GM23248 (cell line): ENCODE results near the gene OLIG2. TPM values are rescaled to one million over a fixed set of nuclear protein-coding genes. Genes with fewer than 3 reads are reported as not detected.

Source experiments
- DNase-seq: peaks from one replicate; pipeline ENCODE4 v3.0.0-alpha.2; 2015
- H2AFZ ChIP-seq: fragments of 200-600 bp; sonication (generic); 2 replicates; pipeline ENCODE4 v1.6.1; 2016; ENCODE audit warnings: antibody characterized with exemption
- H3F3A ChIP-seq: fragments of 200-600 bp; sonication (generic); 2 replicates; pipeline ENCODE4 v1.6.1; 2016; ENCODE audit warnings: mild to moderate bottlenecking, antibody characterized with exemption, mixed run types; ENCODE audit not compliant: insufficient read depth
- H3K27ac ChIP-seq: fragments of 200-600 bp; sonication (generic); 2 replicates; pipeline ENCODE4 v1.5.1; 2016; ENCODE audit warnings: mild to moderate bottlenecking
- H3K27me3 ChIP-seq: fragments of 200-600 bp; sonication (generic); replicated peaks from 2 replicates; pipeline ENCODE4 v1.6.1; 2016; ENCODE audit warnings: mild to moderate bottlenecking; ENCODE audit not compliant: insufficient read depth
- H3K36me3 ChIP-seq: fragments of 200-600 bp; sonication (generic); 2 replicates; pipeline ENCODE4 v1.6.1; 2016; ENCODE audit warnings: low read depth, mild to moderate bottlenecking
- H3K4me1 ChIP-seq: fragments of 200-600 bp; sonication (generic); 2 replicates; pipeline ENCODE4 v1.6.1; 2016; ENCODE audit warnings: mild to moderate bottlenecking; ENCODE audit not compliant: insufficient read depth
- H3K4me2 ChIP-seq: fragments of 200-600 bp; sonication (generic); one replicate; pipeline ENCODE4 v1.6.1; 2016; ENCODE audit warnings: mild to moderate bottlenecking; ENCODE audit not compliant: unreplicated experiment
- H3K4me3 ChIP-seq: fragments of 200-600 bp; sonication (generic); 2 replicates; pipeline ENCODE4 v1.5.1; 2016; ENCODE audit warnings: mild to moderate bottlenecking
- H3K79me2 ChIP-seq: fragments of 200-600 bp; sonication (generic); 2 replicates; pipeline ENCODE4 v1.6.1; 2016; ENCODE audit warnings: mild to moderate bottlenecking; ENCODE audit not compliant: insufficient read depth
- H3K9ac ChIP-seq: fragments of 200-600 bp; sonication (generic); 2 replicates; pipeline ENCODE4 v1.6.1; 2016; ENCODE audit warnings: mild to moderate bottlenecking
- H3K9me2 ChIP-seq: fragments of 200-600 bp; sonication (generic); 2 replicates; pipeline ENCODE4 v1.6.1; 2016; ENCODE audit warnings: mixed run types, mild to moderate bottlenecking, moderate library complexity; ENCODE audit not compliant: insufficient read depth
- H3K9me3 ChIP-seq: fragments of 200-600 bp; sonication (generic); one replicate; pipeline ENCODE4 v1.6.1; 2017; ENCODE audit warnings: low read depth
- H4K20me1 ChIP-seq: fragments of 200-600 bp; sonication (generic); 2 replicates; pipeline ENCODE4 v1.6.0; 2016; ENCODE audit not compliant: insufficient read depth
- EZH2 ChIP-seq: fragments of 200-600 bp; sonication (generic); IDR thresholded peaks from 2 replicates; pipeline ENCODE4 v1.6.1; 2018; ENCODE audit warnings: antibody characterized with exemption, mild to moderate bottlenecking; ENCODE audit not compliant: insufficient read depth, poor library complexity, severe bottlenecking
- EZH2phosphoT487 ChIP-seq: fragments of 200-600 bp; sonication (generic); IDR thresholded peaks from 2 replicates; pipeline ENCODE4 v1.6.1; 2018; ENCODE audit warnings: antibody characterized with exemption, moderate library complexity, mild to moderate bottlenecking, low read depth; ENCODE audit not compliant: insufficient read depth
- WGBS, 2 experiments: methylation state at CpG; one replicate each; pipeline ENCODE4 v1.1.6; 2015 to 2017; ENCODE audit warnings: low lambda C conversion rate in 2 of 2, low coverage in 1 of 2; ENCODE audit errors: missing lambda C conversion rate in 2 of 2; 5-methylcytosine and 5-hydroxymethylcytosine counted together
- in situ Hi-C: fragments of 300-500 bp; cut with MboI; formaldehyde crosslinking; loops from 2 replicates; pipeline ENCODE4 v1.15.0; 2020
- polyA plus RNA-seq: library from polyadenylated mRNA; unstranded; fragments of >200 nt; fragmentation: Nextera tagmentation; extraction: Ambion mirVana; gene quantifications from 2 replicates; pipeline ENCODE4 v1.2.1, GENCODE V29; 2016
- total RNA-seq: library from RNA; depleted of rRNA; stranded (reverse); fragments of >200 nt; shearing (Covaris generic); gene quantifications from 2 replicates; pipeline ENCODE4 v1.2.3, GENCODE V29; 2014

The OLIG2 gene
- total and polyA plus RNA-seq, 2 experiments from 2014 or later = not detected

DNA sequence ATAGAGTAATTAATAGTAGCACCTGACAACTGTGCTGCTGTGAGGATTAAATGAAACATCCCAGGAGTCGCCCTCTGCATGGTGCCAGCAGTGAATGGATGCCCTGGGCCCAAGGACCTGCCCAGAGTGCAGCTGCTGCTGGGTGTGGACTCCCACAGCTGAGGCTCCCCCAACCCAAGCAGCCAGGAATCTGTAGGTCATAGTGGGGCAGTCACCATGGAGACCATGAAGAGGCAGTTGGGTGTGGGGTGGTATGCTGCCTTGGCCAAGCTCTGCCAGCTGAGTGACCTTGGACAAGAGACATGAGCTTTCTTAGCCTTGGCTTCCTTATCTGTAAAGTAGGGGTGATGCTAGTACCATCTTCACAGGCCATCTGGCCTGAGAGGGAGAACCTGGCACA lies 9.4 kb downstream of the OLIG2 start:
- Histone ChIP-seq H2AFZ (no peak overlapping the region), H3K4me2 (no peak overlapping the region), H3K36me3 (no peaks in the 10 kb centered on the region), H3K9me2 (no peaks in the 10 kb centered on the region), H3K27me3 (peaks cover 49% of the 10 kb centered on the region), H3K27ac (no peak overlapping the region), H4K20me1 (no peaks in the 10 kb centered on the region), H3F3A (no peaks in the 10 kb centered on the region), H3K9me3 (no peaks in the 10 kb centered on the region), H3K4me3 (no peak overlapping the region), H3K79me2 (no peaks in the 10 kb centered on the region), H3K9ac (no peak overlapping the region), H3K4me1 (peaks cover 11% of the 10 kb centered on the region)
- in situ Hi-C loops = no loop called here
- WGBS, 2 experiments = 94 to 100% methylated on average over 1 of the region's 1 CpG
- TF ChIP-seq EZH2phosphoT487 (no peak), EZH2 (no peak)
- no peak for DNase-seq

DNA sequence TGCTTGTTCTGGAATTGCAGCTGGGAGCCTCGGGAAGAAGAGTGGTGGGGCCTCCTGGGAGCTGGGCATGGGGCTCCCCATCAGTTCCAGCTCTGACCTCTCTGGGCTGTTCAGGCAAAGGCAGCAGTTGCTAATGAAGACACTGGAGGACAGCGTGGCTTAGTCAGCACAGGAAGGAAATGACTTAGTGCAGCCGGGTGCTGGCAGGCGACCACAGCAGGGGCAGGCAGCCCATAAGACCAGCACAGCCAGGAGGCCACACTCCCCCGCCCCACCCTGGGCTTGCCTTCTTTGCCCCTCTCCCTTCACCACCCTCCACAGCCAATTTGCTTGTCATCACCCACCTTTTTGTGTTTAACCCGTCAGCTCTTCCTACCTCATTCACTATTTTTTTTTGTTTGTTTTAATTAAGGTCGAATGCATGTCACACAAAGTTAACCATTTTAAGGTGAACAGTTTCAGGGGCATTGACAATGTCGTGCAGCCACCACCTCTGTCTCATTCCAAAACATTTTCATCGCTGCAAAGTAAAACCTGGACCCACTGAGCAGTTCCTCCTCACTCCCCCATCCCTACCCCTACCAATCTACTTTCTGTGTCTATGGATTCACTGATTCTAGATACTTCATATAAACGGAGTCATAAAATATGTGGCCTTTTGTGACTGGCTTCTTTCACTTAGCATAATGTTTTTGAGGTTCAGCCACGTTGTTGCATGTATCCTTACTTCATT lies 10.9 kb downstream of the OLIG2 start:
- Histone ChIP-seq H3K4me3 (no peak overlapping the region), H4K20me1 (no peaks in the 10 kb centered on the region), H3K4me2 (peak overlapping the region; percentile 41), H3K79me2 (no peaks in the 10 kb centered on the region), H3F3A (no peaks in the 10 kb centered on the region), H3K36me3 (no peaks in the 10 kb centered on the region), H3K4me1 (peaks cover 11% of the 10 kb centered on the region), H3K9me2 (no peaks in the 10 kb centered on the region), H3K27me3 (peaks cover 35% of the 10 kb centered on the region), H2AFZ (no peak overlapping the region), H3K9ac (no peak overlapping the region), H3K9me3 (no peaks in the 10 kb centered on the region), H3K27ac (no peak overlapping the region)
- DNase-seq = peak; percentile 82
- in situ Hi-C loops = no loop called here
- TF ChIP-seq EZH2phosphoT487 = no peak
- TF ChIP-seq EZH2 = no peak
- WGBS, 2 experiments = 21 to 22% methylated on average over 11 of the region's 11 CpGs

DNA sequence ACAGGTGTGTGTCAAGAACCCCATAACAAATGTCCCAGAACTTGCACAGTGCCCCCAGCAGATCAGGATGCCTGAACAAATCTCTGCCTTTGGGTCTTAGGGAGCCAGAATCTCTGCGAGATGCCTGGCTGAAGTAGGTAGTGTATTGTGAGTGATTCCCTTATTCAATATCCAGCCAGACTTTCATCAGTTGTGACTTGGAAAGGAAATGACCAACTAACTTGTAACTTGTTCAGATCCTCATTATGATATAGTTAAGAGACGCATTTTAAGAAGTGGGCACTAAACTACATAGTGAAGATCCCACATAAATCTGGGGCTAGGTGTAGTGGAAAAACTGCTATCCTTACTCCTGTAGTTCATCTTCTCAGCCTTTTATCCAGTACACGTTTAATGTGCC lies 11.8 kb downstream of the OLIG2 start:
- H3K4me3 ChIP-seq = no peak overlapping the region
- no peaks in the 10 kb centered on the region for H3K9me2 ChIP-seq
- no peaks in the 10 kb centered on the region for H3K9me3 ChIP-seq
- H3K4me2 ChIP-seq = no peak overlapping the region
- no peak for TF ChIP-seq EZH2
- no peak for TF ChIP-seq EZH2phosphoT487
- in situ Hi-C loops = no loop called here
- no peaks in the 10 kb centered on the region for H3K36me3 ChIP-seq
- H3K27ac ChIP-seq = no peak overlapping the region
- peaks cover 26% of the 10 kb centered on the region for H3K27me3 ChIP-seq
- 81 to 82% methylated on average over 3 of the region's 3 CpGs for whole genome bisulfite sequencing, 2 experiments
- no peaks in the 10 kb centered on the region for H4K20me1 ChIP-seq
- H3F3A ChIP-seq = peaks cover 5% of the 10 kb centered on the region; the same call in 1 of the 2 replicates
- H3K79me2 ChIP-seq = no peaks in the 10 kb centered on the region
- DNase-seq = no peak
- H3K4me1 ChIP-seq = peaks cover 16% of the 10 kb centered on the region
- H3K9ac ChIP-seq = no peak overlapping the region
- no peak overlapping the region for H2AFZ ChIP-seq

DNA sequence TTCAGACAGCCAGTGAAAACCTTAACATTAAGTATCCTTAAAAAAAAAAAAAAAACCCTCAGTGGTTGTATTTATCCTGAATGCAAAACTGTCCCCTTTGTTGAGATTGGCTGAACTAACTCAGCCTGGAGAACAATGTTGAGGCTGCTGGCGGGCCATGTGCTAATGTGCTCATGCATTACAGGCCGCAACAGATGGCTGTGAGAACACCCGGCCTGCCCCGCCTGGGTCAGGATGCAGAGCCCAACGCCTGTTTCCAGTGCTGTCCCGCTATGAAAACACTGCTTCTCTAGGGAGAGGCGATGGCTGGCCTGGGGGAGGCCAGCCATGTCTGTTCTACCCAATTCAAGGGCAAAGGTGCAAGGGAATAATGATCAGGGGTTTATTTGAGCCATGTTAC lies 13.8 kb downstream of the OLIG2 start:
- no peak for DNase-seq
- no peak overlapping the region for H3K9ac ChIP-seq
- no peak overlapping the region for H3K4me2 ChIP-seq
- TF ChIP-seq EZH2 (no peak), EZH2phosphoT487 (no peak)
- no peak overlapping the region for H2AFZ ChIP-seq
- H3K36me3 ChIP-seq = no peaks in the 10 kb centered on the region
- WGBS, 2 experiments = 87 to 89% methylated on average over 7 of the region's 7 CpGs
- no peaks in the 10 kb centered on the region for H4K20me1 ChIP-seq
- H3K9me3 ChIP-seq = no peaks in the 10 kb centered on the region
- in situ Hi-C loops = no loop called here
- no peak overlapping the region for H3K4me3 ChIP-seq
- H3K79me2 ChIP-seq = no peaks in the 10 kb centered on the region
- peaks cover 16% of the 10 kb centered on the region for H3F3A ChIP-seq
- H3K9me2 ChIP-seq = no peaks in the 10 kb centered on the region; the same call in 1 of the 2 replicates
- peaks cover 6% of the 10 kb centered on the region for H3K27me3 ChIP-seq
- H3K27ac ChIP-seq = no peak overlapping the region
- peaks cover 26% of the 10 kb centered on the region for H3K4me1 ChIP-seq

DNA sequence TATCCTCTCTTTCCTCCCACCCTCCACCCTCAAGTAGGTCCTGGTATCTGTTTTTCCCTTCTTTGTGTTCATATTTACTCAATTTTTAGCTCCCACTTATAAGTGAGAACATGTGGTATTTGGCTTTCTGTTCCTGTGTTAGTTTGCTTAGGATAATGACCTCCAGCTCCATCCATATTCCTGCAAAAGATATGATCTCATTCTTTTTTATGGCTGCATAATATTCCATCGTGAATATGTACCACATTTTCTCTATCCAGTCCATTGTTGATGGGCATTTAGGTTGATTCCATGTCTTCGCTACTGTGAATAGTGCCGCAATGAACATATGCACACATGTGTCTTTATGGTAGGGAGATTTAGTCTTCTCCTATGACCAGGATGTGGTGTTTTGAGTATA lies 14.5 kb downstream of the OLIG2 start:
- no peak overlapping the region for H3K4me3 ChIP-seq
- peaks cover 26% of the 10 kb centered on the region for H3K4me1 ChIP-seq
- no peaks in the 10 kb centered on the region for H4K20me1 ChIP-seq
- peaks cover 16% of the 10 kb centered on the region for H3F3A ChIP-seq
- no peak overlapping the region for H3K27ac ChIP-seq
- H3K9me2 ChIP-seq = no peaks in the 10 kb centered on the region; the same call in 1 of the 2 replicates
- in situ Hi-C loops = no loop called here
- H3K9ac ChIP-seq = no peak overlapping the region
- 87 to 89% methylated on average over 3 of the region's 3 CpGs for WGBS, 2 experiments
- no peaks in the 10 kb centered on the region for H3K79me2 ChIP-seq
- no peaks in the 10 kb centered on the region for H3K36me3 ChIP-seq
- TF ChIP-seq EZH2 (no peak), EZH2phosphoT487 (no peak)
- DNase-seq = no peak
- no peaks in the 10 kb centered on the region for H3K27me3 ChIP-seq
- no peak overlapping the region for H2AFZ ChIP-seq
- H3K4me2 ChIP-seq = no peak overlapping the region
- no peaks in the 10 kb centered on the region for H3K9me3 ChIP-seq
